Stimulated activated effector memory CD8-positive, alpha-beta T cell treated with anti-CD3 and anti-CD28 coated beads, Interleukin-12 subunit alpha, Interleukin-12 subunit beta, amount 100 ng/mL, for 72 hours (primary cell): ENCODE data around the gene NRDE2.
A peak's percentile ranks its signal among the peaks of the same experiment; 100 is the strongest.
"Not testable (repeated sequence)": the region's sequence is repeated elsewhere in the genome, so short reads cannot be mapped to it uniquely, and the experiment has no call there.

Experiments used
- ATAC-seq: fragments of 150-1000 bp; cut with Tn5 transposase; 2 replicates; pipeline ENCODE4 v1.10.0; 2021
- DNase-seq, 2 donors: peaks; one replicate each; pipeline ENCODE4 v3.0.0; 2021 to 2022; ENCODE audit warnings: low spot score in 2 of 2
- H3K27ac Mint-ChIP-seq: one replicate; pipeline ENCODE4 v1.8.0; 2022; ENCODE audit warnings: mild to moderate bottlenecking, mixed read lengths
- H3K36me3 Mint-ChIP-seq: one replicate; pipeline ENCODE4 v1.8.0; 2022; ENCODE audit warnings: mild to moderate bottlenecking, mixed read lengths
- H3K4me1 Mint-ChIP-seq: one replicate; pipeline ENCODE4 v1.8.0; 2022; ENCODE audit warnings: mixed read lengths
- H3K4me3 Mint-ChIP-seq: one replicate; pipeline ENCODE4 v1.8.0; 2022; ENCODE audit warnings: mild to moderate bottlenecking, mixed read lengths
- H3K9me3 Mint-ChIP-seq: one replicate; pipeline ENCODE4 v1.8.0; 2022; ENCODE audit warnings: mixed read lengths

Gene NRDE2

GRCh38 chr14:90273532-90273931 is 58.2 kb downstream of the NRDE2 start:
- peaks cover 34% of the 10 kb centered on the region for H3K4me1 Mint-ChIP-seq
- no peak overlapping the region for H3K4me3 Mint-ChIP-seq
- no peak for ATAC-seq
- peaks cover 92% of the 10 kb centered on the region for H3K36me3 Mint-ChIP-seq
- DNase-seq, result no peak
- H3K27ac Mint-ChIP-seq, result peak overlapping the region; percentile 95
- no peaks in the 10 kb centered on the region for H3K9me3 Mint-ChIP-seq

- Mint-ChIP-seq H3K9me3 (no peaks in the 10 kb centered on the region), H3K4me1 (peaks cover 34% of the 10 kb centered on the region), H3K4me3 (no peak overlapping the region), H3K36me3 (peaks cover 92% of the 10 kb centered on the region), H3K27ac (peak overlapping the region; percentile 68)
- no peak for DNase-seq
- no peak for ATAC-seq
These were observed 59.2 kb downstream of the NRDE2 start for GRCh38 chr14:90272523-90272922.

GRCh38 chr14:90268420-90268819 is 63.3 kb downstream of the NRDE2 start:
- Mint-ChIP-seq H3K27ac (peak overlapping the region; percentile 77), H3K9me3 (no peaks in the 10 kb centered on the region), H3K4me3 (no peak overlapping the region), H3K4me1 (peaks cover 12% of the 10 kb centered on the region), H3K36me3 (peaks cover 100% of the 10 kb centered on the region)
- DNase-seq (no peak), ATAC-seq (no peak)

GRCh38 chr14:90266441-90267154 is 65.1 kb downstream of the NRDE2 start:
- Mint-ChIP-seq H3K4me1 (peaks cover 12% of the 10 kb centered on the region), H3K4me3 (no peak overlapping the region), H3K36me3 (peaks cover 100% of the 10 kb centered on the region), H3K9me3 (no peaks in the 10 kb centered on the region), H3K27ac (peak overlapping the region; percentile 69)
- ATAC-seq (no peak), DNase-seq (no peak)

- Mint-ChIP-seq H3K27ac (peak overlapping the region; percentile 88), H3K4me1 (peaks cover 12% of the 10 kb centered on the region), H3K36me3 (peaks cover 100% of the 10 kb centered on the region), H3K9me3 (peaks cover 4% of the 10 kb centered on the region), H3K4me3 (no peak overlapping the region)
- peak; percentile 70 for ATAC-seq
- DNase-seq, result no peak
These were observed 67.8 kb downstream of the NRDE2 start for GRCh38 chr14:90263748-90264449.

GRCh38 chr14:90256354-90257131 is 75.2 kb downstream of the NRDE2 start, which contains the start of gene PSMC1:
Gene PSMC1, plus strand, starts transcription at chr14:90256553. Its CDS starts 45 bp downstream, at chr14:90256598.
- Mint-ChIP-seq H3K27ac (peak within 1 kb of the TSS; percentile 100), H3K9me3 (peaks cover 4% of the 10 kb centered on the region), H3K36me3 (peaks cover 57% of the 10 kb centered on the region), H3K4me3 (peak within 1 kb of the TSS; percentile 99), H3K4me1 (peaks cover 26% of the 10 kb centered on the region)
- ATAC-seq (peak; percentile 98), DNase-seq (peak; percentile 74 to 92)

- peak overlapping the region; percentile 99 for H3K4me3 Mint-ChIP-seq
- H3K36me3 Mint-ChIP-seq, result peaks cover 50% of the 10 kb centered on the region
- peak overlapping the region; percentile 100 for H3K27ac Mint-ChIP-seq
- ATAC-seq, result no peak
- no peak for DNase-seq
- no peaks in the 10 kb centered on the region for H3K9me3 Mint-ChIP-seq
- peaks cover 26% of the 10 kb centered on the region for H3K4me1 Mint-ChIP-seq
These were observed 75.9 kb downstream of the NRDE2 start for GRCh38 chr14:90255871-90256270.

- H3K9me3 Mint-ChIP-seq, result no peaks in the 10 kb centered on the region
- ATAC-seq, result no peak
These were observed 77.9 kb downstream of the NRDE2 start for GRCh38 chr14:90253826-90254225.

GRCh38 chr14:90248594-90248993 is 83.1 kb downstream of the NRDE2 start:
- H3K27ac Mint-ChIP-seq, result no peak overlapping the region
- H3K4me1 Mint-ChIP-seq, result no peaks in the 10 kb centered on the region
- H3K9me3 Mint-ChIP-seq, result no peaks in the 10 kb centered on the region
- no peak for DNase-seq
- ATAC-seq, result no peak
- no peak overlapping the region for H3K4me3 Mint-ChIP-seq
- H3K36me3 Mint-ChIP-seq, result no peaks in the 10 kb centered on the region

More at GRCh38 chr14:90253826-90254225, 77.9 kb downstream of the NRDE2 start:
- no peak for DNase-seq
- Mint-ChIP-seq H3K36me3 (peaks cover 30% of the 10 kb centered on the region), H3K4me3 (no peak overlapping the region), H3K27ac (no peak overlapping the region), H3K4me1 (peaks cover 25% of the 10 kb centered on the region)

GRCh38 chr14:90247441-90247840 is 84.3 kb downstream of the NRDE2 start:
- not testable (repeated sequence) for H3K4me3 Mint-ChIP-seq, H3K4me1 Mint-ChIP-seq, H3K27ac Mint-ChIP-seq, H3K9me3 Mint-ChIP-seq, ATAC-seq, H3K36me3 Mint-ChIP-seq, DNase-seq

- no peaks in the 10 kb centered on the region for H3K4me1 Mint-ChIP-seq
- ATAC-seq (no peak), DNase-seq (no peak)
- no peak overlapping the region for H3K27ac Mint-ChIP-seq
- no peaks in the 10 kb centered on the region for H3K9me3 Mint-ChIP-seq
- no peaks in the 10 kb centered on the region for H3K36me3 Mint-ChIP-seq
- no peak overlapping the region for H3K4me3 Mint-ChIP-seq
These were observed 84.8 kb downstream of the NRDE2 start for GRCh38 chr14:90246936-90247335.

- DNase-seq (no peak), ATAC-seq (no peak)
- H3K9me3 Mint-ChIP-seq, result peaks cover 28% of the 10 kb centered on the region
These were observed 89.3 kb downstream of the NRDE2 start for GRCh38 chr14:90242444-90242843.

GRCh38 chr14:90239139-90239538 is 92.6 kb downstream of the NRDE2 start:
- H3K27ac Mint-ChIP-seq, result no peak overlapping the region
- no peak overlapping the region for H3K4me3 Mint-ChIP-seq
- no peak for DNase-seq
- no peaks in the 10 kb centered on the region for H3K36me3 Mint-ChIP-seq
- ATAC-seq, result no peak
- H3K4me1 Mint-ChIP-seq, result peaks cover 5% of the 10 kb centered on the region
- peaks cover 31% of the 10 kb centered on the region for H3K9me3 Mint-ChIP-seq

More at GRCh38 chr14:90242444-90242843, 89.3 kb downstream of the NRDE2 start:
- Mint-ChIP-seq H3K36me3 (no peaks in the 10 kb centered on the region), H3K4me1 (no peaks in the 10 kb centered on the region), H3K4me3 (no peak overlapping the region), H3K27ac (no peak overlapping the region)

- DNase-seq, result peak; percentile 67 to 86
- peak; percentile 77 for ATAC-seq
- H3K4me1 Mint-ChIP-seq, result peaks cover 5% of the 10 kb centered on the region
These were observed 96.4 kb downstream of the NRDE2 start for GRCh38 chr14:90235179-90235976.

GRCh38 chr14:90229942-90230341 is 101.8 kb downstream of the NRDE2 start:
- H3K4me3 Mint-ChIP-seq, DNase-seq, H3K36me3 Mint-ChIP-seq, H3K27ac Mint-ChIP-seq, H3K9me3 Mint-ChIP-seq, ATAC-seq, H3K4me1 Mint-ChIP-seq: not testable (repeated sequence)

More at GRCh38 chr14:90235179-90235976, 96.4 kb downstream of the NRDE2 start:
- Mint-ChIP-seq H3K27ac (no peak overlapping the region), H3K9me3 (peaks cover 22% of the 10 kb centered on the region), H3K36me3 (no peaks in the 10 kb centered on the region), H3K4me3 (no peak overlapping the region)
